HG03442 (cell line): ENCODE measurements around the gene AUP1.
"Not testable (repeated sequence)": the region's sequence is repeated elsewhere in the genome, so short reads cannot be mapped to it uniquely, and the experiment has no call there.

ENCODE experiments used
- ATAC-seq: cut with Tn5 transposase; IDR thresholded peaks from one replicate; pipeline ENCODE4 v1.9.1; 2021; ENCODE audit warnings: mild to moderate bottlenecking, moderate library complexity; ENCODE audit not compliant: unreplicated experiment

The AUP1 gene

GRCh38 chr2:74529357-74530238, at the start of gene AUP1, which contains the start of gene HTRA2:
AUP1 (minus strand) TSS chr2:74529706; CDS start chr2:74529629, 77 bp downstream.
HTRA2 (plus strand) TSS chr2:74529933; CDS start chr2:74530007, 74 bp downstream.
- ATAC-seq = peak; percentile 78

DNA sequence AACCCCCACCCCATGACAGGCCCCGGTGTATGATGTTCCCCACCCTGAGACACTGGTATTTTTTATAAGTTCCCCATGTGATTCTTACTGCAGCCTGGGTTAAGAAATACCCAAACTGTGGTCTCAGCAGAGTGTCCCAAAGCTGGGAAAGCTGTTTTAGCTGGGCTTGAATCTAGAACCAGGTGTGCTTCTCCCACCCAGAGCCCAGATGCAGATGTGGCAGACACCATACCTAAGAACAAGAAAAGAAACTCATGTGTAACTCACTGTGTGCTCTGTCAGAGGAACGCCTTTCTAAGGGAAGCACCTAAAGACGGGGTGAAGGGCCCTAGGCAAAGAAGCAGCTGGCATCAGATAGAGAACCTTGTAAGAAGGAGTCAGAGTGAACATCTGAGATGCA, 48.9 kb upstream of the AUP1 start:
- ATAC-seq = peak; percentile 52

DNA sequence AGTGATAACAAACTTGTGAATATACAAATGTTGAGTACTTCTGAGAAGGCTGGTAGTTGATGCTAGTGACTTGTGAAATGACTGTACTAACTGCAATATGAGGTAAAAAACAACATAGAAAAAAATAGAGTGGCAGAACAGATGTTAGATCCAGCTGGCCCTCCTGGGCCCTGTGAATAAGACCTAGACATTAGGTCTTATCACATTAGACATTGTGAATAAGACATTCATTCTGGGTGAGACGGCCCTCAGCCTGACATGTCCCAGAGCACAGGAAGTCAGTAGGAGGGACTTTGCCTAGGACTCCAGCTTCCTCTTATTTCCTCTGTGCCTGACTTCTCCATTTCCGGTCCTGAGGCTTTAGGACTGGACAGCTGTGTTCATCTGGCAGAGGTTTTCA, 47.9 kb upstream of the AUP1 start:
- ATAC-seq = peak; percentile 41

DNA sequence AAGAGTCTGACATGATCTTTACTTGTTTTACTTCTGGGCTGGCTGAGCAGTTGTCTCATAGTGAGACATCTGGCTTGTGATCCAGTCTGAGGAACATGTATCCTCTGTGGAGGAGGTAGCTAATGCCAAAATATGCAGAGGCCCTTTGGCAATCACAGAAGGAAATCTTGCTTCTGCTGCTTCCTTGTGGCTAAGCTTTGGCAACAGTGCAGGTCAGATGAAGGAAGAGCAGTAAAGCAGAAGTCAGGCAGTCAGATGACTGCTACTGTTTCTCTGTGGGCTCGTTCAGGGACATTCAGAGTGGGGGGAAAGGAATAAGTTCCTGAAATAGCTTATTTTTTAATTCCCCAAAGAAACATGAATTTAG, 47.3 kb upstream of the AUP1 start:
- no peak for ATAC-seq

DNA sequence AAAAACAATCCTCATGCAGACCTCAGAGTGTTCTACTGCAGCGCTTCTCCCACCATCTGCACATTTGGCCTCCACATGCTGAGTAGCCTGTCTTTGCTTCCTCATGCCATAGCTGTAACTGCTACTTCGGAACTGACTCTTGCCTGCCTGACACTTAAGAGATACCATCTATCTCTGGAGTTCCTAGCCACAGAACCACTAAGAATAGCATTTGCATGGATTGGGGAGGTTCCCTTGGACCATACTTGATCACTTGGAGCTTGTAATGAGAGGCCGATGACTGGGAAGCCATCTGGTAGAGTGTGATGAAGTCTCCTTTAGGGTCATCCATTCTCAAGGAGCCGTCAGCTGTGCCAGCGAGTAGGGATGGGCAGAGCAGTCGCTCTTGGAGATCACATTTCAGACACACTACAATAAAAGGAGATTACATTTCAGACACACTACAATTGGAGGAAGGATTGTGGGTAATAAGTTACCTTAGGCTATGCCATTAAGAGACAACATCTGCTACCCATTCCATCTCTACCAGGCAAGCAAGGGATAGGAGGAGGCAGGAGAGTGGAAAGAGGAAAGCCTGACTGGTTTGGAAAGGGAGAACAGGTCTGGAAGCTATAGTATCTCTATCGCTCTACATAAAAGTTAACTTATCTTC, 46.8 kb upstream of the AUP1 start:
- ATAC-seq = no peak

DNA sequence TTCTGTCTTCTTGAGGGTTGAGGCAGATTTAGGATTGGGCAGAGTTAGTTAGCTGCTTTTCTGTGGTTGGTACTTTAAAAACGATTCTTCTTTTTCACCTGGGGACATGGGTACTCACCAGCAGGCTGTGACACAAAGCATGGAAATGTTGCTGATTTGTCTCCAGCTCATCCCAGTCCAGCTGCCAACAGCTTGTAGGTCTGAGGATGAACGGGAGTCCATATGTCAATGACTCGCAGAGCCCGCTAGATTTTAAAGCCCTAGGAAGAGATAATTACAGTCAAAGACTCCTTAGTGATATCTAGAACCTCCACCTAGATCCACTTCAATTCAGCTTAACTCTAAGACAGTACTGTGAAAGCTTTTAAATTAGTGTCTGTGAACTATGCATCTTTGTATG, 45.8 kb upstream of the AUP1 start:
- ATAC-seq = no peak

- peak; percentile 33 for ATAC-seq
Observed at GRCh38 chr2:74573747-74574562, 44.4 kb upstream of the AUP1 start.

DNA sequence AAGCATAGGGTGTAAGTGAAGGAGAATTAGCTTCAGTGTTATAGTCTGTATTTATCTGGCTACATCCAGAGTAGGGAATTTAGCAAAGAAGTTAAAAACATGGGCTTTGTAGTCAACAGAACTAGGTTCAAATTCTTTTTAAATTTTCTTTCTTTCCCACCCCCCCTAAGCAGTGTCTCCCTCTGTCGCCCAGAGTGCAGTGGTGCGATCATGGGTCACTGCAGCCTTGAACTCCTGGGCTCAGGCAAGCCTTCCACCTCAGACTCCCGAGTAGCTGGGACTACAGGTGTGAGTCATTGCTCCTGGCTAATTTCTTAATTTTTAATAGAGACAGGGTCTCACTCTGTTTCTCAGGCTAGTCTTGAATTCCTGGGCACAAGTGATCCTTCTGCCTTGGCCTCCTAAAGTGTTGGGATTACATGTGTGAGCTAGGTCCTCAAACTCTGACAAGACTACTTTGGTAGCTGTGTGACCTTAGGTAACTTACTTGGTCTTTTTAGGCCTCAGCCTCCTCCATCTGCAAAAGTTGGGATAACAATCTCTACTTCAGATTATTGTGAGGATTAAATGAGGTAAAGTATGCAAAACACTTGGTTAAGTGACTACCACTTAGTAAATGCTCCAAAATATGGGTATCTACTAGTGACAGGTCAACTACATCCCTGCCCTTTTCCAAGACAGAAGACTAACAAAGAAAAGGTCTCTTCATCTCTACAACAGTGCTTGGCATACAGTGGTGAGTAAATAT, 42.8 kb upstream of the AUP1 start:
- no peak for ATAC-seq

- peak; percentile 70 for ATAC-seq
Observed at GRCh38 chr2:74571058-74571457, 41.6 kb upstream of the AUP1 start.

DNA sequence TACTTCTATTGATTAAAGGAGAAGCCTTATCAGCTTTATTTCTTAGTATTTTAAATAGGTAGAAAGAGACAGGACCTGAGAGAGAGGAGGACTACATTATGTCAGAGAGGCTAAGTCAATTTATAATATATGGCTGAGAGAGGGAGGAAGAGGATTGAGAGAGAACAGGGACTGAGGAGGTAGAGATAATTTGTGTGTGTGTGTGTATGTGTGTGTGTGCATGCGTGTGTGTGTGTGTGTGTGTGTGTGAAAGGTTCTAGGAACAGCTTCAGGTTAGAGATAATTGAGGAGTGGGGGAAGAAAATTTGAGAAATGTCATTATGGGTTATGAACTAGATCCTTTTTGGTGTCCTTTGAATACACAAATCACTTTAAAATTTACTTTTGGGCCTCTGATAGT, 40.2 kb upstream of the AUP1 start:
- ATAC-seq = no peak

- ATAC-seq = no peak
Observed at GRCh38 chr2:74567881-74568280, 38.4 kb upstream of the AUP1 start.

- no peak for ATAC-seq
Observed at GRCh38 chr2:74566754-74567085, 37.2 kb upstream of the AUP1 start.

DNA sequence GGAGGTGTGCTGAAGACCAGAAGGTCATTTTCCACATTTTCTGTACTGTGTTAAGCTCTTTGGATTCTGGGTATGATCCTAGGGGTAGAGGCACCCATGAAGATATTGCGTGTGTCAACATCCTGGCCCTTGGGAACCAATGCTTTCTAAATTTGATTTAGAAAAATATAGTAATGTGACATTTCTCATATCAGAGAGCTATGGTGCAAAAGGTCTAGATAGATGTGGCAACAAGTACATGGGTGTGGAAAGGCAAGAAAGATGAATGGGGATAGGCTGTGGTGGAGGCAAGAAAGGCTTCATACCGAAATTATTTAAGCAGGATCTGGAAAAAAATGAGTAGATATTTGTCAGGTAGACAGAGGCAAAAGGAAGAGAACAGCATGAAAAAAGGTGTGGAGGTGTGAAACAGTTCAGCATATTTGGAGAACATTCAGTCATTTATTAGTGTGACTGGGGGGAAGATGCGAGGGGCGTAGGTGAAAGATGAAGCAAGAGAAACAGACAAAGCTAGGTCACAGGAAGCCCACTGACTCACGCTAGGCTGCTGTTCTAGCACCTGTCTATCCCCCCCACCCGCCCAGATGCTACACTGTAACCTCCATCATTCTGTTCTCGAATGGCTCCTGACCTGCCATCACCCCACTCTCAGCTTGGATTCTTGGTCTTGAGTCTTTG, 36.7 kb upstream of the AUP1 start:
- no peak for ATAC-seq

- no peak for ATAC-seq
Observed at GRCh38 chr2:74564222-74564621, 34.7 kb upstream of the AUP1 start.

DNA sequence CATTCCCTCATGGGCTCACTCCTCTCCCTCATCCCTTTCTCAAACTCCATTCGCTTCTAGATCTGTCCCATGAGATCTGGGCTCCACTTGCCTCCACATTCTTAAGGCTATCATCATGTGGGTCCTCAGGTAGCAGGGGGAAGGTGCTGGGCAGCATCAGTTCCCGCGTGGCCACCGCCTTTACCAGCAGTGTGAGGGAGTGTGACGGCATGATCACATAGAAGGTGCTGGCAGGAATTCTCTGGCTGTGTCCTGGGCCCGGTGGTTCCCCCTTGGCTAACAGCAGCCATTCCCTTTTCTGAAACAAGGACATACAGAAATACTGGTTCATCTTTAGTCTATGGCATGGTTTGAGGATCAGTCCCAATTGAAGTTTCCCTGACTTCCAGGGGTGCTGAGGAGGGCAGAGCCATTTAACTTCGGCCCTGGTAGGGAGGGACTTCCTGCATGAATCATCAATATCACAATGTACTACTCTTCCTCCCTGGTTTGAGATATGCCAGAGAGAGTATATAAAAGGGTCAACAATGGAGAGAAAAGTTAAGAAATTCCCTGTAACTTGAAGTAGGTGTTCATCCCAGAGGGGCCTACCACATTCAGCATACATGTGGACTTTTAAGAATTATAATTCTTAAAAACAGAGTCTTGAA, 32.7 kb upstream of the AUP1 start:
- ATAC-seq = no peak

- ATAC-seq = not testable (repeated sequence)
Observed at GRCh38 chr2:74561022-74561421, 31.5 kb upstream of the AUP1 start.

DNA sequence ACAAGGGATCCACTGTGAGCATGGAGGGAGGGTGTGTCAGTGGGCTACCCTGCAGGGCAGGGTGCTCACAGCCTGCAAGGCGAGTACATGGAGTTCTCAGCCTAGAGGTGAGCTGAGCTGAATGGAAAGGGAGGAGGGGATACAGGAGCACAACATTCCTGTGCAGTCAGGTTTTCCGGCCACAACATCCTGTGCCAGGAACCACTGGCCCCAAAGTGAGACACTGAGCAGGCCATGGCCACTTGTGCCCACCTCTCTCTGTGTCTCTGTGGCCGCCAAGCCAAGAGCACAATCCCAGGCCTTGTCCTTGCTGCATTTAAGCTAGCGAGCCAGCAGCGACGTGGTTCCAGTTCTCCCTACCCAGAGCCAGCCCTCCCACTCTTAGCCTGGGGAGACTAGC, 31.1 kb upstream of the AUP1 start:
- ATAC-seq = no peak

- ATAC-seq = no peak
Observed at GRCh38 chr2:74559912-74560311, 30.4 kb upstream of the AUP1 start.

GRCh38 chr2:74558284-74559230, 29.1 kb upstream of the AUP1 start:
- ATAC-seq = no peak
